NCI-H748 (cell line): ENCODE results near the gene BROX.
"Not testable (repeated sequence)": the region's sequence is repeated elsewhere in the genome, so short reads cannot be mapped to it uniquely, and the experiment has no call there.

Experiments
- DNase-seq: peaks from one replicate; lab custom pipeline; 2025; ENCODE audit not compliant: unreplicated experiment; lab: John Stamatoyannopoulos, UW

Gene BROX

GRCh38 chr1:222712253-222713090, at the start of gene BROX, which contains the start of gene AIDA:
Gene BROX, plus strand, starts transcription at chr1:222712564. Its CDS starts 3,136 bp downstream, at chr1:222715700.
Gene AIDA, minus strand, starts transcription at chr1:222712491. Its CDS starts 174 bp downstream, at chr1:222712317.
- peak; percentile 82 for DNase-seq

GRCh38 chr1:222663431-222663934, 48.9 kb upstream of the BROX start:
- DNase-seq, result no peak

GRCh38 chr1:222665964-222666363, 46.4 kb upstream of the BROX start:
- DNase-seq, result no peak

GRCh38 chr1:222668184-222668583, 44.2 kb upstream of the BROX start:
- not testable (repeated sequence) for DNase-seq

GRCh38 chr1:222669107-222669506, 43.3 kb upstream of the BROX start:
- DNase-seq, result not testable (repeated sequence)

- no peak for DNase-seq
Observed at GRCh38 chr1:222670110-222670509, 42.3 kb upstream of the BROX start.

GRCh38 chr1:222680080-222680479, 32.3 kb upstream of the BROX start:
- DNase-seq, result no peak

- DNase-seq, result no peak
Observed at GRCh38 chr1:222691016-222691415, 21.3 kb upstream of the BROX start.

GRCh38 chr1:222694927-222695326, 17.4 kb upstream of the BROX start:
- no peak for DNase-seq

GRCh38 chr1:222696741-222697140, 15.6 kb upstream of the BROX start:
- DNase-seq, result no peak

GRCh38 chr1:222697203-222697602, 15.2 kb upstream of the BROX start:
- DNase-seq, result no peak

- no peak for DNase-seq
Observed at GRCh38 chr1:222697826-222698225, 14.5 kb upstream of the BROX start.

GRCh38 chr1:222702210-222702609, 10.2 kb upstream of the BROX start:
- DNase-seq, result no peak

GRCh38 chr1:222704260-222704659, 8.1 kb upstream of the BROX start:
- no peak for DNase-seq

GRCh38 chr1:222706815-222707214, 5.5 kb upstream of the BROX start:
- no peak for DNase-seq

- no peak for DNase-seq
Observed at GRCh38 chr1:222709700-222710153, 2.6 kb upstream of the BROX start.

- peak; percentile 74 for DNase-seq
Observed at GRCh38 chr1:222711319-222712252, 778 bp upstream of the BROX start.

- peak; percentile 95 for DNase-seq
Observed at GRCh38 chr1:222713091-222713961, 962 bp downstream of the BROX start.

- no peak for DNase-seq
Observed at GRCh38 chr1:222716393-222716792, 4.0 kb downstream of the BROX start.

- DNase-seq, result no peak
Observed at GRCh38 chr1:222728746-222729145, 16.4 kb downstream of the BROX start.
